Left ventricle myocardium inferior (tissue), 1 donor: ENCODE results near the gene REV3L. TPM values are rescaled to one million over a fixed set of nuclear protein-coding genes. Genes with fewer than 3 reads are reported as not detected.
A peak's percentile ranks its signal among the peaks of the same experiment; 100 is the strongest.
"Not testable (repeated sequence)": the region's sequence is repeated elsewhere in the genome, so short reads cannot be mapped to it uniquely, and the experiment has no call there.

Experiments
- DNase-seq: peaks from one replicate; pipeline ENCODE4 v3.0.0-alpha.2; 2020
- H3K27ac ChIP-seq: fragments of 200-600 bp; replicated peaks from 2 replicates; pipeline ENCODE4 v1.8.0; 2021
- H3K27me3 ChIP-seq: fragments of 200-600 bp; 2 replicates; pipeline ENCODE4 v1.8.0; 2021; ENCODE audit warnings: low read depth
- H3K36me3 ChIP-seq: fragments of 200-600 bp; 2 replicates; pipeline ENCODE4 v1.8.0; 2021
- H3K4me1 ChIP-seq: fragments of 200-600 bp; 2 replicates; pipeline ENCODE4 v1.8.0; 2021
- H3K4me3 ChIP-seq: fragments of 200-600 bp; 2 replicates; pipeline ENCODE4 v1.8.0; 2021; ENCODE audit warnings: mild to moderate bottlenecking, moderate library complexity
- H3K9me3 ChIP-seq: fragments of 200-600 bp; replicated peaks from 2 replicates; pipeline ENCODE4 v1.8.0; 2021
- CTCF ChIP-seq: fragments of 200-600 bp; IDR thresholded peaks from 2 replicates; pipeline ENCODE4 v1.8.0; 2021; ENCODE audit warnings: antibody characterized with exemption, mild to moderate bottlenecking, borderline replicate concordance
- intact Hi-C: fragments of 100-400 bp; cut with micrococcal nuclease; formaldehyde crosslinking; loops from one replicate; pipeline ENCODE4 v1.11.0; 2022
- total RNA-seq: library from RNA; stranded (reverse); fragmentation: NEBNext Ultra II Directional; extraction: Animal tissue kit (Norgen Biotek cat#: 25700); gene quantifications from one replicate; pipeline ENCODE4 v1.2.1, GENCODE V29; 2021
- donor health status: DM: no; HTN: yes; CAD: no; lungs with severe emphysema.

Gene REV3L
- total RNA-seq, 1 donor from 2014 or later = 12.5 TPM

GRCh38 chr6:111307275-111307858 lies 175.7 kb downstream of the REV3L start:
- no peak overlapping the region for H3K27ac ChIP-seq
- H3K36me3 ChIP-seq = peaks cover 77% of the 10 kb centered on the region
- no peak for TF ChIP-seq CTCF
- DNase-seq = no peak
- H3K27me3 ChIP-seq = no peaks in the 10 kb centered on the region
- H3K4me3 ChIP-seq = no peak overlapping the region
- H3K4me1 ChIP-seq = peaks cover 3% of the 10 kb centered on the region
- intact Hi-C loops = no loop called here
- no peaks in the 10 kb centered on the region for H3K9me3 ChIP-seq

- H3K36me3 ChIP-seq = peaks cover 78% of the 10 kb centered on the region
- no peak for TF ChIP-seq CTCF
- H3K4me3 ChIP-seq = no peak overlapping the region
- no peak for DNase-seq
- intact Hi-C loops = no loop called here
- no peak overlapping the region for H3K27ac ChIP-seq
- H3K4me1 ChIP-seq = peaks cover 10% of the 10 kb centered on the region
- no peaks in the 10 kb centered on the region for H3K27me3 ChIP-seq
- H3K9me3 ChIP-seq = peaks cover 7% of the 10 kb centered on the region
These were observed 176.7 kb downstream of the REV3L start for GRCh38 chr6:111306104-111306888.

- intact Hi-C loops = no loop called here
- H3K4me3 ChIP-seq = no peak overlapping the region
- peaks cover 60% of the 10 kb centered on the region for H3K36me3 ChIP-seq
- H3K27ac ChIP-seq = peak overlapping the region; percentile 31
- H3K27me3 ChIP-seq = no peaks in the 10 kb centered on the region
- H3K9me3 ChIP-seq = peaks cover 15% of the 10 kb centered on the region
- no peak for DNase-seq
- H3K4me1 ChIP-seq = peaks cover 10% of the 10 kb centered on the region
- TF ChIP-seq CTCF = no peak
These were observed 181.1 kb downstream of the REV3L start for GRCh38 chr6:111301946-111302345.

- H3K4me1 ChIP-seq, H3K27me3 ChIP-seq, intact Hi-C loops, H3K4me3 ChIP-seq, DNase-seq: not testable (repeated sequence)
- Histone ChIP-seq H3K27ac (peak overlapping the region; percentile 31), H3K9me3 (peaks cover 15% of the 10 kb centered on the region), H3K36me3 (peaks cover 54% of the 10 kb centered on the region)
These were observed 181.8 kb downstream of the REV3L start for GRCh38 chr6:111300938-111301800.

GRCh38 chr6:111297776-111298175 lies 185.2 kb downstream of the REV3L start:
- peaks cover 10% of the 10 kb centered on the region for H3K4me1 ChIP-seq
- intact Hi-C loops = no loop called here
- H3K4me3 ChIP-seq = no peak overlapping the region
- no peak for DNase-seq
- H3K27ac ChIP-seq = no peak overlapping the region
- no peaks in the 10 kb centered on the region for H3K27me3 ChIP-seq
- TF ChIP-seq CTCF = no peak
- peaks cover 38% of the 10 kb centered on the region for H3K36me3 ChIP-seq
- H3K9me3 ChIP-seq = peaks cover 15% of the 10 kb centered on the region
